Measurements from ENCODE around the gene ADAMTSL4. TPM values are rescaled to one million over a fixed set of nuclear protein-coding genes. Genes with fewer than 3 reads are reported as not detected.
"Not testable (repeated sequence)": the region's sequence is repeated elsewhere in the genome, so short reads cannot be mapped to it uniquely, and the experiment has no call there.

ADAMTSL4 gene
- total and polyA plus RNA-seq, 4 donors = 8.8 to 98.0 (median 72.4) TPM

DNA sequence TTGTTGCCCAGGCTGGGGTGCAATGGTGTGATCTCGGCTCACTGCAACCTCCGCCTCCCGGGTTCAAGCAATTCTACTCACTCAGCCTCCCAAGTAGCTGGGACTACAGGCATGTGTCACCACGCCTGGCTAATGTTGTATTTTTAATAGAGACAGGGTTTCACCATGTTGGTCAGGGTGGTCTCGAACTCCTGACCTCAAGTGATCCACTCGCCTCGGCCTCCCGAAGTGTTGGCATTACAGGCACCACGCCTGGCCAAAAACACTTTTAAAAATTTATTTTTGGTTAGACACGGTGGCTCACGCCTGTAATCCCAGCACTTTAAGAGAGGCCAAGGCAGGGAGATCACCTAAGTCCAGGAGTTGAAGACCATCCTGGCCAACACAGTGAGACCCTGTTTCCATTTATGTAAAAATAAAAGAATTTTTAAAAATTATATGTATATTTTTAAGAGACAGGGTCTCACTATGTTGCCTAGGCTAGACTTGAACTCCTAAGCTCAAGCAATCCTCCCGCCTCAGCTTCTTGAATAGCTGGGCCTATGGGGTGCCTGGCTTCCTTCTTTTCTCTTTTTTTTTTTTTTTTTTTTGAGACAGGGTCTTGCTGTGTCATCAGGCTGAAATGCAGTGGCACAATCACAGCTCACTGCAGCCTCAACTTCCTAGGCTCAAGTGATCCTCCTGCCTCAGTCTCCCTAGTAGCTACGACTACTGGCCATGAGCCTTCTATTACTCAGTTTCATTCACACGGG is 16.2 kb downstream of the ADAMTSL4 start:
- Histone ChIP-seq H3K27ac (ENCODE audit: low read depth in 1 of 2, low read length in 2 of 2) (peak overlapping the region; percentile 71 to 81), H3K4me1 (ENCODE audit: control insufficient read depth in 1 of 2, insufficient read depth in 2 of 2, low read length in 2 of 2) (peaks cover 0 to 15% of the 10 kb centered on the region in 2 donors)
- not testable (repeated sequence) for H3K4me3 ChIP-seq (ENCODE audit: low read length in 2 of 2); ATAC-seq (ENCODE audit: low FRiP score); H3K36me3 ChIP-seq (ENCODE audit: control insufficient read depth in 1 of 2, insufficient read depth in 2 of 2, low read length in 1 of 2); H3K9me3 ChIP-seq (ENCODE audit: control insufficient read depth, low read length); H3K27me3 ChIP-seq (ENCODE audit: control insufficient read depth in 1 of 2, insufficient read depth in 2 of 2, low read length in 1 of 2)
- WGBS, 2 donors = 29 to 30% methylated on average over 14 of the region's 14 CpGs
- intact Hi-C loops (cut with DNase I) = loop anchor here in 1 of 2 donors (10.0 kb wide), 1 partner anchor 409 kb away; the partner anchor contains the start of gene CERS2
- DNase-seq = peak in 1 of 2 donors; percentile 71

DNA sequence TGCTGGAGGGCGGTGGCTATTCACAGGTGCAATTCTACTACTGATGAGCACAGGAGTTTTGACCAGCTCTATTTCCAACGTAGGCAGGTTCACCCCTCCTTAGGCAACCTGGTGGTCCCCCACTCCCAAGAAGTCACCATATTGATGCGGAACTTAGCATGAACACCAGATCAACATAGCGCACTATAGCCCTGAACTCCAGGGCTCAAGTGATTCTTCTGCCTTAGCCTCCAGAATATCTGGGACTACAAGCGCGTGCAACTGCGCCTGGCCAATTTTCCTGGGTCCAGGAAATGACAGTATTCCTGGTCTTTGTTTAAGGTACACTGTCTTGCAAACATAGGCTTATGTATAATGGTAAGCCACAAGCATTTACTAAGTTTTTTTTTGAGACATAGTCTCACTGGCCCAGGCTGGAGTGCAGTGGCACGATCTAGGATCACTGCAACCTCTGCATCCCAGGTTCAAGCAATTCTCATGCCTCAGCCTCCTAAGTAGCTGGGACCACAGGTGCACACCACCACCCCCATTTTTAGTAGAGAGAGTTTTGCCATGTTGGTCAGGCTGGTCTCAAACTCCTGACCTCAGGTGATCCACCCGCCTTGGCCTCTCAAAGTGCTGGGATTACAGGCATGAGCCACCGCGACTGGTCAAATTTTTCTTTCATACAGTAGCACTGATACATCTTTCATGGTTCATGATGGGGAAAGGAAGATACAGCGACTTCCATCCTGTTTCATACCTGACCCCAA is 17.6 kb downstream of the ADAMTSL4 start:
- no peaks in the 10 kb centered on the region for H3K36me3 ChIP-seq (ENCODE audit: control insufficient read depth in 1 of 2, insufficient read depth in 2 of 2, low read length in 1 of 2)
- H3K9me3 ChIP-seq (ENCODE audit: control insufficient read depth, low read length) = no peaks in the 10 kb centered on the region
- ATAC-seq (ENCODE audit: low FRiP score) (no peak), DNase-seq (peak in 1 of 2 donors; percentile 50)
- H3K27me3 ChIP-seq (ENCODE audit: control insufficient read depth in 1 of 2, insufficient read depth in 2 of 2, low read length in 1 of 2) = no peaks in the 10 kb centered on the region
- WGBS, 2 donors = 70% methylated on average over 12 of the region's 12 CpGs
- H3K27ac ChIP-seq (ENCODE audit: low read depth in 1 of 2, low read length in 2 of 2) = peak overlapping the region; percentile 39 to 92
- H3K4me3 ChIP-seq (ENCODE audit: low read length in 2 of 2) = no peak overlapping the region
- peaks cover 2 to 15% of the 10 kb centered on the region in 2 donors for H3K4me1 ChIP-seq (ENCODE audit: control insufficient read depth in 1 of 2, insufficient read depth in 2 of 2, low read length in 2 of 2)
- intact Hi-C loops (cut with DNase I) = loop anchor here in 1 of 2 donors (10.0 kb wide), 1 partner anchor 408 kb away; the partner anchor contains the start of gene CERS2

DNA sequence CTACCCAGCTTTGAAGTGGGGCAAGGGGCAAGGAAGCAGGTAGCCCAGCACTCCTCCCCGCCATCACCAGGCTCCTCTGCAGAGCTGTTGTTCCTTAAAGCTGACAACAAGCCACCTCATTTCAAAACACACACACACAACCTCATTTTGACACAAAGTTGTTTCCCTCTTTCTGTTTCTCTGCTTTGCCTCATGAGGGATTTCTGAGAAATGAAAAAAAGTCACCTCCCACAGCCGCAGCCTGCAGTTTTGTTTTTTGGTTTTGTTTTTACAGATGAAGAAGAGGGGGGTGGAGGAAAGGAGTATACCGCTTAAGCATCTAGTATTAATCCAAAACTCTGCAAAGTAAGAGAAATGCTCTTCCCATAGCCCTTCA is 18.1 kb downstream of the ADAMTSL4 start:
- H3K27me3 ChIP-seq (ENCODE audit: control insufficient read depth in 1 of 2, insufficient read depth in 2 of 2, low read length in 1 of 2) = no peaks in the 10 kb centered on the region
- H3K9me3 ChIP-seq (ENCODE audit: control insufficient read depth, low read length) = no peaks in the 10 kb centered on the region
- 10 to 14% methylated on average over 3 of the region's 3 CpGs for WGBS, 2 donors
- ATAC-seq (ENCODE audit: low FRiP score) (peak; percentile 0), DNase-seq (no peak)
- peak overlapping the region; percentile 44 to 92 for H3K27ac ChIP-seq (ENCODE audit: low read depth in 1 of 2, low read length in 2 of 2)
- no peaks in the 10 kb centered on the region for H3K36me3 ChIP-seq (ENCODE audit: control insufficient read depth in 1 of 2, insufficient read depth in 2 of 2, low read length in 1 of 2)
- H3K4me1 ChIP-seq (ENCODE audit: control insufficient read depth in 1 of 2, insufficient read depth in 2 of 2, low read length in 2 of 2) = peaks cover 2 to 15% of the 10 kb centered on the region in 2 donors
- H3K4me3 ChIP-seq (ENCODE audit: low read length in 2 of 2) = peak overlapping the region; percentile 3 to 11
- intact Hi-C loops (cut with DNase I) = loop anchor here in 1 of 2 donors (10.0 kb wide), 1 partner anchor 407 kb away; the partner anchor contains the start of gene CERS2

DNA sequence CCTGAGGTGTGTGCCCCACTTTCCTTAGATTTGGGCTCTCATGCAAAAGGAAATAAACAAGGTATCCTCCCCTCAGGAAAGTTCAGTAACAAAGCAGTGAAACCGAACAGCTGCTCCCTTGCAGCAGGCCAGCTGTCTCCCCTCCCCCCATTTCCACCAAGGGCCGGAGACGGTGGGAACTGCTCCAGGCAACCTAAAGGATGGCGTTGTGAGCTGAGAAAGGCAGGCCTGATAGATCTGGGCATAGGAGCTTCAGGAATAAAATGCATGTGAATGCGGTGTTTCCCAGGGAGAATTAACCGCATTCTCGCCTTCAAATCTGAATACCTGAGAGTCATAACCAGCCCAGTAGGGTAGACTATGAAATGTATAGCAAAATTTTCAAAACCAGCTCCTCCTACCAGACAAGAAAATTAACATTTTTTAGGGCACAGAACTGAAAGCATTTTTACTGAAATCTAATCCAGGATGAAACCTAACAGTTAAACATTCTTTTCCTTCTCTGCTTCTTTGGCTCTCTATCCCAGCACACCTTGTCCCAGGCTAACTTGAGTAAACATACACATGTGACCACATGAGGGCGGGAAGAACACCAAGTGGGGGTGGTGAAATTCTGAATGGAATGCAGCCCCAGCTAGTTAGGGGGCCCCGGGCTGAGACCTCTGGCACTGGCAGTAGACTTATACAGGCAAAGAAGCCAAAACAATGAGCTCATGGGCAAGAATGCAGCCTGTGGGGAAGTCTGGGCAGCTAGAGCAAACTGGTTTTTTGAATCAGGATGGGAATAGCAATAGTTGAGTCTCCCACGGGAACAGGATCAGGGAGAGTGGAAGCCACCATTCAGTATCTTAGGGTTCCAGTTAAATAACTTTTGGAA is 18.7 kb downstream of the ADAMTSL4 start:
- H3K27ac ChIP-seq (ENCODE audit: low read depth in 1 of 2, low read length in 2 of 2) = peak overlapping the region; percentile 61 to 99
- peak; percentile 88 to 93 for DNase-seq
- ATAC-seq (ENCODE audit: low FRiP score) = peak; percentile 86
- no peaks in the 10 kb centered on the region for H3K36me3 ChIP-seq (ENCODE audit: control insufficient read depth in 1 of 2, insufficient read depth in 2 of 2, low read length in 1 of 2)
- no peaks in the 10 kb centered on the region for H3K27me3 ChIP-seq (ENCODE audit: control insufficient read depth in 1 of 2, insufficient read depth in 2 of 2, low read length in 1 of 2)
- intact Hi-C loops (cut with DNase I) = loop anchor here in 1 of 2 donors (10.0 kb wide), 1 partner anchor 407 kb away; the partner anchor contains the start of gene CERS2
- peak overlapping the region; percentile 11 to 32 for H3K4me3 ChIP-seq (ENCODE audit: low read length in 2 of 2)
- peaks cover 2 to 12% of the 10 kb centered on the region in 2 donors for H3K4me1 ChIP-seq (ENCODE audit: control insufficient read depth in 1 of 2, insufficient read depth in 2 of 2, low read length in 2 of 2)
- no peaks in the 10 kb centered on the region for H3K9me3 ChIP-seq (ENCODE audit: control insufficient read depth, low read length)
- 0 to 1% methylated on average over 10 of the region's 10 CpGs for WGBS, 2 donors

DNA sequence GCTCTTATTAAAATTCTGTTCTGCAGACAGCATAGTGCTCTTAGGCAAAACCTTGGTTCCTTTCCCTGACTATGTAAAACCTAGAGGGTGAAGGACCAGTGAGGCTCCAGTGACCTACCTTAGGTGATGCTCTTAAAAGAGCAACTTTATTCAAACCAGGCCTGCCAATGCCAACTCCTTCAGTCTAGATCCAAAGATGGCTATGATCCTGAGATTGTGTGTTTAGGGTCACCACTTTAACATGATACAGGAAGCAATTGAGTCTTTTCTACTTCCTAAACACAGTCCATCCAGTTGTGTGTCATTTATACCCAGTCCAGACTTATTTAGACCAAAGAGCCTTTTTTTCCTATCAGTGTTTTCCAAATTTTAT is 19.4 kb downstream of the ADAMTSL4 start:
- no peak for DNase-seq
- intact Hi-C loops (cut with DNase I) = loop anchor here in 1 of 2 donors (10.0 kb wide), 1 partner anchor 406 kb away; the partner anchor contains the start of gene CERS2

DNA sequence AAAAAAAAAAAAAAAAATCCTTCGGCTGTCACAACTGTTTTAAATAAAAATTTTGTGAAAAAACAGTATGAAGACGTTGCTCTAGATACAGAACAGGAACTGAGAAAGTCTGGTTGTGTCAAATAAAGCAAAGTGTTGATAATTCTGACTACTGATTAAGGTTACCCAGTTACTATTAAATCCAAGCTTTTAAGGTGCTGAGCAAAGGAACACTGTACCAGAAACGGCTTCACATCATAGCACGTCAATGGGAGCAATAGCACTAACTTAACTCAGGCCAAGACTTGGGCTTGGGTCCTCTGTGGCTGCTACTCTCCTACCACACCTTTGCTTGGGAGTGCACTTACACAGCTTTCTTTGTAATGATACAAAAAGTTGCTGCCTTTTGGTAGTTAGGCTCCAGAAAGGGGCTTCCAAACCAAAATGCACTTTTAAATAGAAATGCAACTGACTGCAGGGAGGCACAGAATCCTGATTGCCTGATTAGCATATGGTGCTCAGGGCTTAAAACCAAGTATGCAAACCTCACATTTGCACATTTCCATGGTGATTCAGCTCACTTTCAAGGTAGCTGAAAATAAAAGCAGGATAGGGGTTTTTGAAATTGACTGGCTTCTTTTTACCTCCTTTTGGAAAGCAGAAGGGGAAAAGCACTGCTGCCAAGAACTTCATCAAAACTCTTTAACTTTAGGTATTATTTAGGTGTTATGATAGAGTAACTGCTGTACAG is 23.9 kb downstream of the ADAMTSL4 start:
- Histone ChIP-seq H3K27me3 (ENCODE audit: control insufficient read depth in 1 of 2, insufficient read depth in 2 of 2, low read length in 1 of 2) (no peaks in the 10 kb centered on the region), H3K36me3 (ENCODE audit: control insufficient read depth in 1 of 2, insufficient read depth in 2 of 2, low read length in 1 of 2) (peaks cover 4 to 10% of the 10 kb centered on the region in 2 donors), H3K4me3 (ENCODE audit: low read length in 2 of 2) (peak overlapping the region; percentile 11 to 26), H3K4me1 (ENCODE audit: control insufficient read depth in 1 of 2, insufficient read depth in 2 of 2, low read length in 2 of 2) (peaks cover 3 to 5% of the 10 kb centered on the region in 2 donors), H3K9me3 (ENCODE audit: control insufficient read depth, low read length) (no peaks in the 10 kb centered on the region), H3K27ac (ENCODE audit: low read depth in 1 of 2, low read length in 2 of 2) (peak overlapping the region in 1 of 2 donors; percentile 67)
- DNase-seq (no peak), ATAC-seq (ENCODE audit: low FRiP score) (no peak)
- intact Hi-C loops (cut with DNase I) = no loop called here
- WGBS, 2 donors = 5 to 6% methylated on average over 4 of the region's 4 CpGs

More for the DNA sequence above, 19.4 kb downstream of the ADAMTSL4 start:
- no peaks in the 10 kb centered on the region for H3K9me3 ChIP-seq (ENCODE audit: control insufficient read depth, low read length)
- no peaks in the 10 kb centered on the region for H3K27me3 ChIP-seq (ENCODE audit: control insufficient read depth in 1 of 2, insufficient read depth in 2 of 2, low read length in 1 of 2)
- H3K4me1 ChIP-seq (ENCODE audit: control insufficient read depth in 1 of 2, insufficient read depth in 2 of 2, low read length in 2 of 2) = peaks cover 5 to 10% of the 10 kb centered on the region in 2 donors
- H3K36me3 ChIP-seq (ENCODE audit: control insufficient read depth in 1 of 2, insufficient read depth in 2 of 2, low read length in 1 of 2) = peaks cover 0 to 2% of the 10 kb centered on the region in 2 donors
- peak overlapping the region in 1 of 2 donors; percentile 32 for H3K4me3 ChIP-seq (ENCODE audit: low read length in 2 of 2)
- H3K27ac ChIP-seq (ENCODE audit: low read depth in 1 of 2, low read length in 2 of 2) = peak overlapping the region; percentile 61 to 99
- ATAC-seq (ENCODE audit: low FRiP score) = no peak

DNA sequence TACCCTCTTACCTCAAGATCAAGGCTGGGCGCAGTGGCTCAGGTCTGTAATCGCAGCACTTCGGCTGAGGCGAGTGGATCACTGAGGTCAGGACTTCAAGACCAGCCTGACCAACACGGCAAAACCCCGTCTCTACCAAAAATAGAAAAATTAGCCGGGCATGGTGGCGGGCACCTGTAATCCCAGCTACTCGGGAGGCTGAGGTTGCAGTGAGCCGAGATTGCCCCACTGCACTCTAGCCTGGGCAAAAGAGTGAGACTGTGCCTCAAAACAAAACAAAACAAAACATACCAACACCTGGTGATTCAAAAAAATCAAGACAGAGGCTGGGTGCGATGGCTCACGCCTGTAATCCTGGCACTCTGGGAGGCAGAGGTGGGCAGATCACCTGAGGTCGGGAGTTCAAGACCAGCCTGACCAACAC is 24.5 kb downstream of the ADAMTSL4 start:
- H3K27me3 ChIP-seq (ENCODE audit: control insufficient read depth in 1 of 2, insufficient read depth in 2 of 2, low read length in 1 of 2); DNase-seq; intact Hi-C loops (cut with DNase I); ATAC-seq (ENCODE audit: low FRiP score); H3K9me3 ChIP-seq (ENCODE audit: control insufficient read depth, low read length); H3K4me1 ChIP-seq (ENCODE audit: control insufficient read depth in 1 of 2, insufficient read depth in 2 of 2, low read length in 2 of 2): not testable (repeated sequence)
- Histone ChIP-seq H3K27ac (ENCODE audit: low read depth in 1 of 2, low read length in 2 of 2) (peak overlapping the region in 1 of 2 donors; percentile 67), H3K4me3 (ENCODE audit: low read length in 2 of 2) (peak overlapping the region in 1 of 2 donors; percentile 26), H3K36me3 (ENCODE audit: control insufficient read depth in 1 of 2, insufficient read depth in 2 of 2, low read length in 1 of 2) (peaks cover 4 to 10% of the 10 kb centered on the region in 2 donors)
- 39 to 46% methylated on average over 13 of the region's 13 CpGs for WGBS, 2 donors

Data from aorta (tissue), 5 donors.